ENCODE measurements around the gene TAOK3. TPM values are rescaled to one million over a fixed set of nuclear protein-coding genes. Genes with fewer than 3 reads are reported as not detected.

TAOK3 gene
- total and polyA plus RNA-seq, 2 of the 4 experiments (the other 2 are of a cell fraction): 26.3 to 54.5 TPM

DNA sequence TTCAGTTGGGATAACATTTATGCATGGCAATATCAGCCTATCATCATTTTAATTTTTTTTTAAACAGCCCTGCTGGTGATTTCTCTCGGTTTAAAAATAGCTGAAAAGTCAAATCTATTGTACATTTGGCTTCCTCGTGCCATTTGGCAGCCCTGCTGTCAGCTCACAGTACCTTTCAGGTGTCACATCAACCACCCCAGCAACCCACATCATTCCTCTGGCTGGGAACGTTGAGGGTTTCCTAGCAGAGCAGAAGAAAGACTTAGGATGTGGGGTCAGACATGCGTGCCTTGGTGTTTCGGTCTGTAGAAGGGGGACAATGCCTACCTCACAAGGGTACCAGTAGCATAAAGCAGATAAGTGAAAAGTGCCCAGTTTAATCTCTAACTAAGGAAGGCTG is 221.0 kb downstream of the TAOK3 start:
- no peak overlapping the region for H2BK5ac ChIP-seq (ENCODE audit: low read depth, low read length, poor library complexity, severe bottlenecking)
- H2AK9ac ChIP-seq (replicated peaks; ENCODE audit: low read depth, low read length, poor library complexity): no peak overlapping the region
- H3K14ac ChIP-seq (replicated peaks; ENCODE audit: low read depth, low read length): no peak overlapping the region
- WGBS, 2 experiments (ENCODE audit: extremely low coverage in 2 of 2, insufficient read length in 1 of 2): no CpG with 5 or more reads among the region's 5 CpGs
- no peaks in the 10 kb centered on the region; the same call in 1 of the 2 replicates for H4K20me1 ChIP-seq (ENCODE audit: insufficient read depth, low read length)
- no peaks in the 10 kb centered on the region for H3K27me3 ChIP-seq (ENCODE audit: control insufficient read depth, insufficient read depth, low read length)
- H2BK15ac ChIP-seq (ENCODE audit: low read depth, low read length): no peak overlapping the region
- TF ChIP-seq MAFK (IDR thresholded peaks at IDR 0.05; ENCODE audit: low read depth, low read length) (no peak), MXI1 (IDR thresholded peaks at IDR 0.05; ENCODE audit: borderline replicate concordance, low read depth, low read length) (no peak), CHD1 (IDR thresholded peaks at IDR 0.05; ENCODE audit: low read depth, low read length) (no peak), CEBPB (IDR thresholded peaks at IDR 0.05; ENCODE audit: low read depth, low read length) (no peak), RFX5 (IDR thresholded peaks at IDR 0.05; ENCODE audit: low read depth, low read length) (no peak), RCOR1 (IDR thresholded peaks at IDR 0.05; ENCODE audit: insufficient replicate concordance, low read length) (no peak), NFE2L2 (IDR thresholded peaks at IDR 0.05; ENCODE audit: low read depth, low read length) (no peak), USF2 (IDR thresholded peaks at IDR 0.05; ENCODE audit: low read depth, low read length) (no peak), CTCF (conservative IDR thresholded peaks at IDR 0.05; ENCODE audit: low read depth, low read length) (no peak), FOS (IDR thresholded peaks at IDR 0.05; ENCODE audit: low read depth, low read length) (no peak), RAD21 (IDR thresholded peaks at IDR 0.05; ENCODE audit: low read length) (no peak), BHLHE40 (IDR thresholded peaks at IDR 0.05; ENCODE audit: low read depth, low read length) (no peak), MAZ (IDR thresholded peaks at IDR 0.05; ENCODE audit: borderline replicate concordance, low read depth, low read length) (no peak), POLR2A (IDR thresholded peaks at IDR 0.05; ENCODE audit: low read depth, low read length) (no peak)
- TF ChIP-seq, protein P1, sequence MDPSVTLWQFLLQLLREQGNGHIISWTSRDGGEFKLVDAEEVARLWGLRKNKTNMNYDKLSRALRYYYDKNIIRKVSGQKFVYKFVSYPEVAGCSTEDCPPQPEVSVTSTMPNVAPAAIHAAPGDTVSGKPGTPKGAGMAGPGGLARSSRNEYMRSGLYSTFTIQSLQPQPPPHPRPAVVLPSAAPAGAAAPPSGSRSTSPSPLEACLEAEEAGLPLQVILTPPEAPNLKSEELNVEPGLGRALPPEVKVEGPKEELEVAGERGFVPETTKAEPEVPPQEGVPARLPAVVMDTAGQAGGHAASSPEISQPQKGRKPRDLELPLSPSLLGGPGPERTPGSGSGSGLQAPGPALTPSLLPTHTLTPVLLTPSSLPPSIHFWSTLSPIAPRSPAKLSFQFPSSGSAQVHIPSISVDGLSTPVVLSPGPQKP (IDR thresholded peaks at IDR 0.05; ENCODE audit: borderline replicate concordance, low read depth, low read length): no peak
- H2AFZ ChIP-seq (replicated peaks; ENCODE audit: low read length, poor library complexity): no peak overlapping the region
- H3K4me3 ChIP-seq (ENCODE audit: insufficient read depth, low read depth, low read length): no peak overlapping the region
- H3K27ac ChIP-seq (ENCODE audit: insufficient read depth, low read length): no peak overlapping the region
- no peak overlapping the region for H3K4me2 ChIP-seq (ENCODE audit: low read depth, low read length)
- no peak overlapping the region for H2BK120ac ChIP-seq (ENCODE audit: low read depth, low read length)
- ATAC-seq (ENCODE audit: low read depth): no peak
- dilution Hi-C loops (cut with HindIII; ENCODE audit: low sequenced_read_pairs, unreplicated experiment) (no loop called here), intact Hi-C loops (cut with micrococcal nuclease) (no loop called here), in situ Hi-C loops (cut with MboI; ENCODE audit: low sequenced_read_pairs) (no loop called here)
- no peak overlapping the region for H4K91ac ChIP-seq (ENCODE audit: insufficient read depth, low read depth, low read length)
- no peak overlapping the region for H3K18ac ChIP-seq (ENCODE audit: low read depth, low read length)
- H2BK20ac ChIP-seq (ENCODE audit: low read depth, low read length): no peak overlapping the region
- H3K9me1 ChIP-seq (ENCODE audit: insufficient read depth, low read length): no peaks in the 10 kb centered on the region; the same call in 1 of the 2 replicates
- POLR2A ChIA-PET (ENCODE audit: unreplicated experiment): interaction anchor here (0.6 kb wide), 1 partner anchor 213 kb away, joined by 3 read pairs; no protein-coding TSS in a partner anchor
- CTCF ChIA-PET: no interaction called here
- H3K4ac ChIP-seq (ENCODE audit: low read depth, low read length): no peak overlapping the region
- no peaks in the 10 kb centered on the region for H3K9me3 ChIP-seq (ENCODE audit: control insufficient read depth, insufficient read depth, low read length)
- no peaks in the 10 kb centered on the region for H3K4me1 ChIP-seq (ENCODE audit: control insufficient read depth, insufficient read depth, low read length)
- no peak overlapping the region for H2AK5ac ChIP-seq (ENCODE audit: low read depth, low read length)
- no peak for DNase-seq
- no peak overlapping the region for H3K23ac ChIP-seq (ENCODE audit: low read depth, low read length)
- H4K5ac ChIP-seq (ENCODE audit: low read depth, low read length): no peak overlapping the region
- peaks cover 0 to 3% of the 10 kb centered on the region in 2 experiments; a peak in 1 of 4 replicates for H3K79me1 ChIP-seq (ENCODE audit: low read depth in 1 of 2, low read length in 2 of 2)
- BruUV-seq (replicated peaks): no TSS peak
- H3K36me3 ChIP-seq (ENCODE audit: control insufficient read depth, insufficient read depth, low read length): peaks cover 42% of the 10 kb centered on the region
- H3K56ac ChIP-seq (ENCODE audit: extremely low read depth, insufficient read depth, low read length): no peak overlapping the region
- H4K8ac ChIP-seq (ENCODE audit: low read depth in 2 of 2, low read length in 2 of 2): no peak overlapping the region
- no peak overlapping the region for H3K9ac ChIP-seq (ENCODE audit: low read depth, low read length)
